Measurements from ENCODE around the gene PPP1R37. TPM values are rescaled to one million over a fixed set of nuclear protein-coding genes. Genes with fewer than 3 reads are reported as not detected.

The PPP1R37 gene
- total and polyA plus RNA-seq, 2 donors (not counting 3 experiments of a cell fraction or from before 2014, with no cell fraction given) = 16.2 to 27.1 TPM

DNA sequence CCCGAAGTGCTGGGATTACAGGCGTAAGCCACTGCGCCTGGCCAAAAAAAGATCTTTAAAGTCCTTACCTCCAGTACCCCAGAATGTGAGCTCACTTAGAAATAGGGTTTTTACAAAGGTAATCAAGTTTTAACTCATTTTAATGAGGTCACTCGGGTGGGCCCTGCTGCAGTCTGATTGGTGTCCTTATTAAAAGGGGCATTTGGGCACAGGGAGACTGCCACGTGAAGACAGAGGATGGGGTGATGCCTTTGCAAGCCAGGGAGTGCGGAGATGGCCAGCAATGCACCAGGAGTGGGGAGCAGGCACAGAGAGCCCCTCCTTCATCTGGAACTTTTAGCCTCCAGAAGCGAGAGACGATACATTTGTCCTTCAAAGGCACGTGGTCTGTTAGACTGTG is 56.1 kb downstream of the PPP1R37 start:
- DNase-seq (ENCODE audit: low read depth, low spot score) = no peak
- peaks cover 0 to 2% of the 10 kb centered on the region in 2 experiments for H3K36me3 ChIP-seq (ENCODE audit: control insufficient read depth in 2 of 2, extremely low read depth in 1 of 2, insufficient read depth in 2 of 2, low read length in 2 of 2)
- H3K4me3 ChIP-seq (replicated peaks in 1 of 3; ENCODE audit: insufficient read depth in 1 of 3, low read depth in 1 of 3, low read length in 3 of 3) = no peak overlapping the region
- no peak overlapping the region for H3K27ac ChIP-seq (ENCODE audit: insufficient read depth, low read depth, low read length)
- ChIA-PET CTCF (interaction anchor here (0.6 to 1.7 kb wide), 4 partner anchors 11 to 99 kb away, joined by 3 to 7 read pairs (median 4); no protein-coding TSS in a partner anchor), POLR2A (interaction anchor here (0.5 kb wide), 1 partner anchor 418 kb away, joined by 4 read pairs; no protein-coding TSS in a partner anchor)
- H3K4me1 ChIP-seq (ENCODE audit: control insufficient read depth, extremely low read depth, insufficient read depth, low read length) = peaks cover 15% of the 10 kb centered on the region
- TF ChIP-seq MYC (IDR thresholded peaks at IDR 0.05; ENCODE audit: low read depth, low read length) = no peak
- TF ChIP-seq EZH2 (IDR thresholded peaks at IDR 0.05; ENCODE audit: borderline replicate concordance, low read depth, low read length, severe bottlenecking) = no peak
- no peak for TF ChIP-seq JUN (IDR thresholded peaks at IDR 0.05; ENCODE audit: borderline replicate concordance, insufficient read depth, insufficient read length, low read depth)
- TF ChIP-seq FOS (IDR thresholded peaks at IDR 0.05; ENCODE audit: borderline replicate concordance, insufficient read depth, low read length) = no peak
- TF ChIP-seq GATA2 (IDR thresholded peaks at IDR 0.05; ENCODE audit: insufficient read depth, insufficient read length, low read depth, low read length) = no peak
- TF ChIP-seq CTCF (IDR thresholded peaks at IDR 0.05; ENCODE audit: extremely low read depth in 1 of 2, insufficient read depth in 1 of 2, low read depth in 1 of 2, low read length in 2 of 2) = no peak
- TF ChIP-seq MAX (IDR thresholded peaks at IDR 0.05; ENCODE audit: insufficient read depth, insufficient read length) = no peak
- TF ChIP-seq POLR2AphosphoS5 (IDR thresholded peaks at IDR 0.05; ENCODE audit: insufficient read depth, low read depth, low read length) = no peak
- no peak for TF ChIP-seq POLR2A (IDR thresholded peaks at IDR 0.05; ENCODE audit: low read depth, low read length)
- H3K4me2 ChIP-seq (ENCODE audit: insufficient read depth, low read length) = no peak overlapping the region
- FAIRE-seq = no peak
- H2AFZ ChIP-seq (ENCODE audit: low read depth, low read length) = no peak overlapping the region
- H3K9me3 ChIP-seq (replicated peaks; ENCODE audit: control insufficient read depth, insufficient read depth, low read length) = no peaks in the 10 kb centered on the region
- BruUV-seq (replicated peaks) = no TSS peak
- H3K79me2 ChIP-seq (ENCODE audit: control insufficient read depth, insufficient read depth, low read length) = no peaks in the 10 kb centered on the region
- H3K27me3 ChIP-seq (ENCODE audit: control insufficient read depth in 2 of 2, insufficient read depth in 2 of 2, low read length in 2 of 2) = peaks cover 6 to 15% of the 10 kb centered on the region in 2 experiments
- no peak overlapping the region for H3K9ac ChIP-seq (replicated peaks; ENCODE audit: extremely low read depth, insufficient read depth, low read length)
- H4K20me1 ChIP-seq (replicated peaks; ENCODE audit: control insufficient read depth, extremely low read depth, insufficient read depth, low read length) = no peaks in the 10 kb centered on the region
- H3K9me1 ChIP-seq (replicated peaks; ENCODE audit: control insufficient read depth, extremely low read depth, insufficient read depth, low read length) = no peaks in the 10 kb centered on the region
- intact Hi-C loops (cut with micrococcal nuclease) (no loop called here), dilution Hi-C loops (cut with MboI; ENCODE audit: extremely low pct_ligation_motif_present, low sequenced_read_pairs) (no loop called here)

Data from endothelial cell of umbilical vein (primary cell).